Duodenal mucosa (tissue), 2 donors: ENCODE data around the gene SPRYD3.

ENCODE experiments used
- H3K27ac ChIP-seq: one replicate; pipeline ENCODE4 v1.7.0; 2013; ENCODE audit warnings: low read depth, low read length
- H3K27me3 ChIP-seq, 2 donors: one replicate each; pipeline ENCODE4 v1.7.0; 2013; ENCODE audit warnings: low read length in 2 of 2, control low read depth in 1 of 2; ENCODE audit not compliant: insufficient read depth in 2 of 2, control insufficient read depth in 1 of 2
- H3K36me3 ChIP-seq, 2 donors: one replicate each; pipeline ENCODE4 v1.7.0; 2013; ENCODE audit warnings: low read length in 2 of 2, control low read depth in 1 of 2; ENCODE audit not compliant: insufficient read depth in 2 of 2, control insufficient read depth in 1 of 2
- H3K4me1 ChIP-seq, 2 donors: one replicate each; pipeline ENCODE4 v1.7.0; 2013; ENCODE audit warnings: low read length in 2 of 2, control low read depth in 1 of 2; ENCODE audit not compliant: insufficient read depth in 2 of 2, control insufficient read depth in 1 of 2
- H3K4me3 ChIP-seq, 2 donors: one replicate each; pipeline ENCODE4 v1.7.0; 2013; ENCODE audit warnings: low read length in 2 of 2, low read depth in 1 of 2
- H3K9ac ChIP-seq, 2 donors: one replicate each; pipeline ENCODE4 v1.7.0; 2013; ENCODE audit warnings: low read length in 2 of 2, low read depth in 1 of 2
- H3K9me3 ChIP-seq, 2 donors: one replicate each; pipeline ENCODE4 v1.7.0; 2013; ENCODE audit warnings: low read length in 2 of 2, control low read depth in 1 of 2; ENCODE audit not compliant: control insufficient read depth in 1 of 2

SPRYD3 gene

GRCh38 chr12:53056901-53057300, 22.3 kb downstream of the SPRYD3 start:
- peaks cover 0 to 8% of the 10 kb centered on the region in 2 donors for H3K36me3 ChIP-seq
- H3K9ac ChIP-seq, result no peak overlapping the region
- no peaks in the 10 kb centered on the region for H3K27me3 ChIP-seq
- no peak overlapping the region for H3K4me3 ChIP-seq
- no peaks in the 10 kb centered on the region for H3K9me3 ChIP-seq
- peaks cover 32 to 42% of the 10 kb centered on the region in 2 donors for H3K4me1 ChIP-seq
- no peak overlapping the region for H3K27ac ChIP-seq

- Histone ChIP-seq H3K27me3 (no peaks in the 10 kb centered on the region), H3K27ac (no peak overlapping the region), H3K4me3 (no peak overlapping the region), H3K9ac (no peak overlapping the region), H3K4me1 (peaks cover 32 to 43% of the 10 kb centered on the region in 2 donors), H3K36me3 (peaks cover 0 to 8% of the 10 kb centered on the region in 2 donors), H3K9me3 (no peaks in the 10 kb centered on the region)
Observed at GRCh38 chr12:53056296-53056695, 22.9 kb downstream of the SPRYD3 start.

- Histone ChIP-seq H3K9ac (no peak overlapping the region), H3K27me3 (no peaks in the 10 kb centered on the region), H3K36me3 (peaks cover 0 to 8% of the 10 kb centered on the region in 2 donors), H3K4me1 (peaks cover 33 to 43% of the 10 kb centered on the region in 2 donors), H3K27ac (no peak overlapping the region), H3K9me3 (no peaks in the 10 kb centered on the region), H3K4me3 (no peak overlapping the region)
Observed at GRCh38 chr12:53055471-53056266, 23.5 kb downstream of the SPRYD3 start.

- Histone ChIP-seq H3K4me3 (peak overlapping the region; percentile 61 to 72), H3K36me3 (peaks cover 0 to 3% of the 10 kb centered on the region in 2 donors), H3K27ac (peak overlapping the region; percentile 87), H3K27me3 (no peaks in the 10 kb centered on the region), H3K9me3 (no peaks in the 10 kb centered on the region), H3K9ac (peak overlapping the region; percentile 66 to 85), H3K4me1 (peaks cover 43 to 48% of the 10 kb centered on the region in 2 donors)
Observed at GRCh38 chr12:53054112-53054878, 24.9 kb downstream of the SPRYD3 start.

GRCh38 chr12:53053218-53054111, 25.7 kb downstream of the SPRYD3 start:
- peak overlapping the region; percentile 61 to 72 for H3K4me3 ChIP-seq
- peak overlapping the region; percentile 87 for H3K27ac ChIP-seq
- peaks cover 0 to 3% of the 10 kb centered on the region in 2 donors for H3K36me3 ChIP-seq
- H3K9ac ChIP-seq, result peak overlapping the region; percentile 66 to 85
- H3K27me3 ChIP-seq, result no peaks in the 10 kb centered on the region
- H3K9me3 ChIP-seq, result no peaks in the 10 kb centered on the region
- H3K4me1 ChIP-seq, result peaks cover 51 to 57% of the 10 kb centered on the region in 2 donors

- Histone ChIP-seq H3K4me1 (peaks cover 58 to 65% of the 10 kb centered on the region in 2 donors), H3K36me3 (peaks cover 0 to 3% of the 10 kb centered on the region in 2 donors), H3K4me3 (peak overlapping the region; percentile 34 to 65), H3K27ac (peak overlapping the region; percentile 87), H3K9me3 (no peaks in the 10 kb centered on the region), H3K9ac (peak overlapping the region; percentile 22 to 75), H3K27me3 (no peaks in the 10 kb centered on the region)
Observed at GRCh38 chr12:53052419-53053217, 26.6 kb downstream of the SPRYD3 start.

GRCh38 chr12:53051881-53052412, 27.2 kb downstream of the SPRYD3 start:
- Histone ChIP-seq H3K36me3 (no peaks in the 10 kb centered on the region), H3K4me1 (peaks cover 58 to 66% of the 10 kb centered on the region in 2 donors), H3K9ac (peak overlapping the region; percentile 22 to 75), H3K27me3 (no peaks in the 10 kb centered on the region), H3K4me3 (peak overlapping the region; percentile 44 to 65), H3K27ac (peak overlapping the region; percentile 94), H3K9me3 (no peaks in the 10 kb centered on the region)

GRCh38 chr12:53051058-53051880, 27.9 kb downstream of the SPRYD3 start:
- no peaks in the 10 kb centered on the region for H3K9me3 ChIP-seq
- peak overlapping the region; percentile 64 to 65 for H3K4me3 ChIP-seq
- peak overlapping the region; percentile 75 to 80 for H3K9ac ChIP-seq
- peaks cover 59 to 68% of the 10 kb centered on the region in 2 donors for H3K4me1 ChIP-seq
- no peaks in the 10 kb centered on the region for H3K27me3 ChIP-seq
- H3K36me3 ChIP-seq, result no peaks in the 10 kb centered on the region
- H3K27ac ChIP-seq, result peak overlapping the region; percentile 94
